H9 (cell line): ENCODE data around the gene ALPI. TPM values are rescaled to one million over a fixed set of nuclear protein-coding genes. Genes with fewer than 3 reads are reported as not detected.
"Not testable (repeated sequence)": the region's sequence is repeated elsewhere in the genome, so short reads cannot be mapped to it uniquely, and the experiment has no call there.

Source experiments
- DNase-seq: peaks from one replicate; pipeline ENCODE4 v3.0.0-alpha.2; 2017
- H2AFZ ChIP-seq: one replicate; pipeline ENCODE4 v1.6.1; 2013; ENCODE audit warnings: mild to moderate bottlenecking, low read length, control low read depth, moderate library complexity
- H2AK5ac ChIP-seq: 2 replicates; pipeline ENCODE4 v1.6.1; 2013; ENCODE audit warnings: low read length, control low read depth, mixed read lengths; ENCODE audit not compliant: insufficient read length
- H2BK120ac ChIP-seq: one replicate; pipeline ENCODE4 v1.6.1; 2013; ENCODE audit warnings: low read depth, mild to moderate bottlenecking, low read length, control low read depth, inconsistent platforms; ENCODE audit not compliant: poor library complexity, severe bottlenecking
- H2BK12ac ChIP-seq: 2 replicates; pipeline ENCODE4 v1.6.1; 2013; ENCODE audit warnings: low read length, control low read depth, mixed read lengths, low read depth; ENCODE audit not compliant: insufficient read length
- H2BK15ac ChIP-seq: 2 replicates; pipeline ENCODE4 v1.6.1; 2013; ENCODE audit warnings: low read depth, low read length, control low read depth
- H2BK20ac ChIP-seq: one replicate; pipeline ENCODE4 v1.6.1; 2013; ENCODE audit warnings: low read depth, mild to moderate bottlenecking, low read length, control low read depth, inconsistent platforms; ENCODE audit not compliant: poor library complexity, severe bottlenecking
- H2BK5ac ChIP-seq: 2 replicates; pipeline ENCODE4 v1.6.1; 2013; ENCODE audit warnings: low read length, control low read depth, mixed read lengths; ENCODE audit not compliant: insufficient read length
- H3K14ac ChIP-seq: 2 replicates; pipeline ENCODE4 v1.6.1; 2013; ENCODE audit warnings: low read length, control low read depth; ENCODE audit not compliant: insufficient read depth
- H3K18ac ChIP-seq: 2 replicates; pipeline ENCODE4 v1.6.1; 2013; ENCODE audit warnings: low read depth, mild to moderate bottlenecking, mixed read lengths, low read length, control low read depth; ENCODE audit not compliant: insufficient read length
- H3K23ac ChIP-seq: 2 replicates; pipeline ENCODE4 v1.6.1; 2013; ENCODE audit warnings: low read length, control low read depth, mixed read lengths, low read depth; ENCODE audit not compliant: insufficient read length
- H3K23me2 ChIP-seq: 2 replicates; pipeline ENCODE4 v1.6.1; 2013; ENCODE audit warnings: low read depth, mild to moderate bottlenecking, mixed read lengths, low read length, control low read depth; ENCODE audit not compliant: insufficient read length, poor library complexity, severe bottlenecking
- H3K27ac ChIP-seq: 2 replicates; pipeline ENCODE4 v1.5.1; 2013; ENCODE audit warnings: low read length, control low read depth, mixed read lengths, low read depth; ENCODE audit not compliant: insufficient read length
- H3K27me3 ChIP-seq: 2 replicates; pipeline ENCODE4 v1.6.1; 2013; ENCODE audit warnings: low read length, control low read depth, inconsistent platforms; ENCODE audit not compliant: insufficient read depth
- H3K4ac ChIP-seq: 2 replicates; pipeline ENCODE4 v1.6.1; 2013; ENCODE audit warnings: low read depth, mild to moderate bottlenecking, control low read depth, inconsistent platforms, low read length, moderate library complexity
- H3K4me1 ChIP-seq: 2 replicates; pipeline ENCODE4 v1.6.1; 2013; ENCODE audit warnings: low read length, control low read depth, inconsistent platforms; ENCODE audit not compliant: insufficient read depth
- H3K4me2 ChIP-seq: 2 replicates; pipeline ENCODE4 v1.6.1; 2013; ENCODE audit warnings: low read length, control low read depth, mixed read lengths; ENCODE audit not compliant: insufficient read length, insufficient read depth
- H3K56ac ChIP-seq: 2 replicates; pipeline ENCODE4 v1.6.1; 2013; ENCODE audit warnings: low read depth, mild to moderate bottlenecking, mixed read lengths, low read length, control low read depth; ENCODE audit not compliant: insufficient read length
- H3K79me1 ChIP-seq: 2 replicates; pipeline ENCODE4 v1.6.1; 2013; ENCODE audit warnings: low read depth, mild to moderate bottlenecking, moderate library complexity, low read length, control low read depth, inconsistent platforms; ENCODE audit not compliant: insufficient read depth, poor library complexity, severe bottlenecking
- H3K79me2 ChIP-seq: 2 replicates; pipeline ENCODE4 v1.6.1; 2013; ENCODE audit warnings: low read length, control low read depth, inconsistent platforms; ENCODE audit not compliant: insufficient read depth
- H3K9ac ChIP-seq: 2 replicates; pipeline ENCODE4 v1.6.1; 2013; ENCODE audit warnings: low read length, control low read depth, mixed read lengths; ENCODE audit not compliant: insufficient read length; ENCODE audit errors: extremely low read depth
- H3K9me3 ChIP-seq: one replicate; pipeline ENCODE4 v1.6.1; 2013; ENCODE audit warnings: low read depth, low read length, inconsistent platforms; ENCODE audit not compliant: control insufficient read depth
- H3T11ph ChIP-seq: one replicate; pipeline ENCODE4 v1.6.1; 2013; ENCODE audit warnings: mild to moderate bottlenecking, low read length, control low read depth, inconsistent platforms
- H4K20me1 ChIP-seq: one replicate; pipeline ENCODE4 v1.6.1; 2013; ENCODE audit not compliant: control insufficient read depth, insufficient read length, insufficient read depth
- H4K5ac ChIP-seq: 2 replicates; pipeline ENCODE4 v1.6.1; 2013; ENCODE audit warnings: low read depth, mild to moderate bottlenecking, mixed read lengths, low read length, control low read depth; ENCODE audit not compliant: insufficient read length
- H4K8ac ChIP-seq: replicated peaks from 2 replicates; pipeline ENCODE4 v1.6.1; 2013; ENCODE audit warnings: low read length, control low read depth, mixed read lengths, low read depth; ENCODE audit not compliant: insufficient read length
- H4K91ac ChIP-seq: 2 replicates; pipeline ENCODE4 v1.6.1; 2013; ENCODE audit warnings: low read depth, mild to moderate bottlenecking, moderate library complexity, mixed read lengths, low read length, control low read depth; ENCODE audit not compliant: insufficient read length
- H3K27ac Mint-ChIP-seq, 3 experiments: 2 replicates in 2 of 3; 3 replicates in 1 of 3; pipeline ENCODE4 v1.8.0; 2020 to 2021; ENCODE audit warnings: mixed read lengths in 3 of 3, mild to moderate bottlenecking in 1 of 3, moderate library complexity in 1 of 3
- H3K27me3 Mint-ChIP-seq: 2 replicates; pipeline ENCODE4 v1.8.0; 2021; ENCODE audit warnings: low read depth, mild to moderate bottlenecking, moderate library complexity, mixed read lengths
- H3K36me3 Mint-ChIP-seq, 3 experiments: 2 replicates in 2 of 3; 3 replicates in 1 of 3; pipeline ENCODE4 v1.8.0; 2020 to 2021; ENCODE audit warnings: low read depth in 3 of 3, mixed read lengths in 3 of 3; ENCODE audit not compliant: insufficient read depth in 1 of 3
- H3K4me1 Mint-ChIP-seq, 2 experiments: 2 replicates each; pipeline ENCODE4 v1.8.0; 2020; ENCODE audit warnings: mixed read lengths in 2 of 2
- H3K4me3 Mint-ChIP-seq, 2 experiments: 2 replicates in 1 of 2; 3 replicates in 1 of 2; pipeline ENCODE4 v1.8.0; 2020 to 2021; ENCODE audit warnings: mild to moderate bottlenecking in 2 of 2, mixed read lengths in 2 of 2, moderate library complexity in 1 of 2
- H3K9me3 Mint-ChIP-seq, 2 experiments: 2 replicates in 1 of 2; 3 replicates in 1 of 2; pipeline ENCODE4 v1.8.0; 2020; ENCODE audit warnings: mild to moderate bottlenecking in 2 of 2, mixed read lengths in 2 of 2, moderate library complexity in 1 of 2
- WGBS: extraction: QIAGEN DNeasy Blood & Tissue Kit; methylation state at CpG from one replicate; pipeline ENCODE4 v1.1.7; 2013; ENCODE audit warnings: missing lambda C conversion rate, low lambda C conversion rate, mixed read lengths; ENCODE audit not compliant: insufficient read length; ENCODE audit errors: extremely low coverage; 5-methylcytosine and 5-hydroxymethylcytosine counted together
- total RNA-seq: library from RNA; stranded (reverse); gene quantifications from 2 replicates; pipeline ENCODE4 v1.2.1, GENCODE V29; 2021
- TF ChIP-seq, protein P1 (sequence below): fragments of 200-600 bp; sonication (generic); conservative IDR thresholded peaks from 3 replicates; pipeline ENCODE4 v1.8.0; 2021; ENCODE audit warnings: antibody characterized with exemption, mild to moderate bottlenecking

ALPI gene
- total RNA-seq, 1 experiment from 2014 or later: not detected

DNA sequence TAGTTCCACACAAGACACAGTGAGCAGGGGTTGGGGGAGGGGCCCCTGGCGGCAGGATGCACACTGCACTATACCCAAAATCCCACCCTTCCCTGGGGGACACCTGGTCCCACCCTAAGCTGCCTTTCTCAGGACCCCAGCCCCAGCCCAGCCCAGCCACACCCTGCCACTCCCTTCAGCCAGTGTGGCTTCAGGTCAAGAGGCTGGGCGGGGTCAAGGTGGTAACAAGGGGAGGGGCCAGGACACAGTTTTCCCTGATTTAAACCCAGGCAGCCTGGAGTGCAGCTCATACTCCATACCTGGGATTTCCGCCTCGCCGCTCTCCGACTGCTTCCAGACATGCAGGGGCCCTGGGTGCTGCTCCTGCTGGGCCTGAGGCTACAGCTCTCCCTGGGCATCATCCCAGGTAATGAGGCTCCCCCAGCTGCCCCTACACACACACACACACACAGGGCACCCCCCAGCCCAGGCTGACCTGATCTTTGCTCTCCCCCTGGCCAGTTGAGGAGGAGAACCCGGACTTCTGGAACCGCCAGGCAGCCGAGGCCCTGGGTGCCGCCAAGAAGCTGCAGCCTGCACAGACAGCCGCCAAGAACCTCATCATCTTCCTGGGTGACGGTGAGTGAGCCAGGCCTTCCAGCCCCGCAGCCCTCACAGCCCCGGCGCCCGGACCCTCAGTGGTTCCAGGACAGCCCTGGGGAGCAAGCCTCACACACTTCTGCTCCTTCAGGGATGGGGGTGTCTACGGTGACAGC is 49.2 kb upstream of the ALPI start, which contains the start of gene ALPG:
ALPG (plus strand) TSS at position 289 of the 755 bp plus-strand sequence; CDS start at position 340, 51 bp downstream.
- H2BK12ac ChIP-seq: no peak within 1 kb of the TSS
- H3K4ac ChIP-seq: no peak within 1 kb of the TSS
- no peaks in the 10 kb centered on the region for H3K79me1 ChIP-seq
- no peak within 1 kb of the TSS for H2BK120ac ChIP-seq
- no peaks in the 10 kb centered on the region for H4K20me1 ChIP-seq
- H3K4me2 ChIP-seq: no peak within 1 kb of the TSS
- H3K56ac ChIP-seq: no peak within 1 kb of the TSS
- no peaks in the 10 kb centered on the region for H3K79me2 ChIP-seq
- no peaks in the 10 kb centered on the region for H3K9me3 ChIP-seq
- no peak within 1 kb of the TSS for H4K5ac ChIP-seq
- H3K27ac ChIP-seq: no peak within 1 kb of the TSS
- H3K27me3 ChIP-seq: no peaks in the 10 kb centered on the region
- H3K27me3 Mint-ChIP-seq: peaks cover 2% of the 10 kb centered on the region; the same call in 1 of the 2 replicates
- H2AK5ac ChIP-seq: no peak within 1 kb of the TSS
- WGBS: no CpG with 5 or more reads among the region's 17 CpGs
- no peak within 1 kb of the TSS for H3K18ac ChIP-seq
- H3K23me2 ChIP-seq: no peaks in the 10 kb centered on the region
- peaks cover 0 to 65% (median 10%) of the 10 kb centered on the region in 3 experiments; a peak in 5 of 7 replicates for H3K36me3 Mint-ChIP-seq
- no peak within 1 kb of the TSS for H3K14ac ChIP-seq
- H2BK15ac ChIP-seq: no peak within 1 kb of the TSS; the same call in 1 of the 2 replicates
- H2BK20ac ChIP-seq: no peak within 1 kb of the TSS
- H2BK5ac ChIP-seq: no peak within 1 kb of the TSS
- no peak for DNase-seq
- no peak within 1 kb of the TSS for H3K9ac ChIP-seq
- peak within 1 kb of the TSS in 1 of 3 experiments; percentile 53; a peak in 1 of 7 replicates for H3K27ac Mint-ChIP-seq
- peak within 1 kb of the TSS in 1 of 2 experiments; percentile 32; a peak in 2 of 5 replicates for H3K4me3 Mint-ChIP-seq
- no peaks in the 10 kb centered on the region for H3K4me1 ChIP-seq
- peaks cover 10 to 17% of the 10 kb centered on the region in 2 experiments for H3K4me1 Mint-ChIP-seq
- H2AFZ ChIP-seq: no peak within 1 kb of the TSS
- no peak within 1 kb of the TSS for H4K91ac ChIP-seq
- no peak within 1 kb of the TSS for H4K8ac ChIP-seq
- H3K23ac ChIP-seq: no peak within 1 kb of the TSS
- no peaks in the 10 kb centered on the region for H3K9me3 Mint-ChIP-seq
- no peak within 1 kb of the TSS for H3T11ph ChIP-seq
- TF ChIP-seq, protein P1, sequence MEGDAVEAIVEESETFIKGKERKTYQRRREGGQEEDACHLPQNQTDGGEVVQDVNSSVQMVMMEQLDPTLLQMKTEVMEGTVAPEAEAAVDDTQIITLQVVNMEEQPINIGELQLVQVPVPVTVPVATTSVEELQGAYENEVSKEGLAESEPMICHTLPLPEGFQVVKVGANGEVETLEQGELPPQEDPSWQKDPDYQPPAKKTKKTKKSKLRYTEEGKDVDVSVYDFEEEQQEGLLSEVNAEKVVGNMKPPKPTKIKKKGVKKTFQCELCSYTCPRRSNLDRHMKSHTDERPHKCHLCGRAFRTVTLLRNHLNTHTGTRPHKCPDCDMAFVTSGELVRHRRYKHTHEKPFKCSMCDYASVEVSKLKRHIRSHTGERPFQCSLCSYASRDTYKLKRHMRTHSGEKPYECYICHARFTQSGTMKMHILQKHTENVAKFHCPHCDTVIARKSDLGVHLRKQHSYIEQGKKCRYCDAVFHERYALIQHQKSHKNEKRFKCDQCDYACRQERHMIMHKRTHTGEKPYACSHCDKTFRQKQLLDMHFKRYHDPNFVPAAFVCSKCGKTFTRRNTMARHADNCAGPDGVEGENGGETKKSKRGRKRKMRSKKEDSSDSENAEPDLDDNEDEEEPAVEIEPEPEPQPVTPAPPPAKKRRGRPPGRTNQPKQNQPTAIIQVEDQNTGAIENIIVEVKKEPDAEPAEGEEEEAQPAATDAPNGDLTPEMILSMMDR: no peak

DNA sequence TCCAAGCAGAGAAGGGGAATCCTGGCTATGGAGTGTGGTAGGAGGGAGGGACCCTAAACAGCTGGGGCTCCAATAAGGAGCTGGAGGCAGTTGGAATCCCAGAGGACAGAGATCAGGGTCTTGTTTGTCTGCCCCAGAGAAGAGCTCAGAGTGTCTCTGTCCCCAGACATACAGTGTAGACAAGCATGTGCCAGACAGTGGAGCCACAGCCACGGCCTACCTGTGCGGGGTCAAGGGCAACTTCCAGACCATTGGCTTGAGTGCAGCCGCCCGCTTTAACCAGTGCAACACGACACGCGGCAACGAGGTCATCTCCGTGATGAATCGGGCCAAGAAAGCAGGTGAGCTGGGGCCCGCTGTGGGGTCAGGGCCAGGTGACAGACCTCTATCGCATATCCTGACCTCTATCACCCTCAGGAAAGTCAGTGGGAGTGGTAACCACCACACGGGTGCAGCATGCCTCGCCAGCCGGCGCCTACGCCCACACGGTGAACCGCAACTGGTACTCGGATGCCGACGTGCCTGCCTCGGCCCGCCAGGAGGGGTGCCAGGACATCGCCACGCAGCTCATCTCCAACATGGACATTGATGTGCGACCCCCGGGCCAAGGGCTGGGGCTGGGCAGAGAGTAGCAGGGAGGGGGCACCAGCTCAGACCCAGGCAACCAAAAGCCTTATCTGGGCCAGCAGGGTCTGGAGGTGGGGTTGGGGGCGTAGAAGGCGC is 48.4 kb upstream of the ALPI start:
- not testable (repeated sequence) for H2BK5ac ChIP-seq, H3K56ac ChIP-seq, H3K4me2 ChIP-seq, H3K4ac ChIP-seq, H2BK120ac ChIP-seq, H4K5ac ChIP-seq, H2BK20ac ChIP-seq, H3T11ph ChIP-seq, H3K9me3 ChIP-seq, H3K9me3 Mint-ChIP-seq, H3K79me1 ChIP-seq, H2BK15ac ChIP-seq, H3K23me2 ChIP-seq, H3K4me1 ChIP-seq, H3K79me2 ChIP-seq, H3K27me3 ChIP-seq, H3K27ac ChIP-seq, DNase-seq, H3K14ac ChIP-seq, H2BK12ac ChIP-seq, H2AFZ ChIP-seq, H4K8ac ChIP-seq, H3K9ac ChIP-seq, H3K18ac ChIP-seq, H2AK5ac ChIP-seq, H4K91ac ChIP-seq, H4K20me1 ChIP-seq, H3K4me3 Mint-ChIP-seq, H3K27me3 Mint-ChIP-seq, H3K23ac ChIP-seq
- Mint-ChIP-seq H3K36me3 (peaks cover 0 to 68% (median 9%) of the 10 kb centered on the region in 3 experiments; a peak in 5 of 7 replicates), H3K27ac (peak overlapping the region in 1 of 3 experiments; percentile 53; a peak in 1 of 7 replicates), H3K4me1 (peaks cover 10 to 17% of the 10 kb centered on the region in 2 experiments)
- WGBS: no CpG with 5 or more reads among the region's 30 CpGs
